Omental fat pad (tissue), 4 donors: Measurements from ENCODE around the gene ATF5. TPM values are rescaled to one million over a fixed set of nuclear protein-coding genes. Genes with fewer than 3 reads are reported as not detected.
"Not testable (repeated sequence)": the region's sequence is repeated elsewhere in the genome, so short reads cannot be mapped to it uniquely, and the experiment has no call there.

Experiments used
- ATAC-seq: fragments of 150-250 bp; one replicate; pipeline ENCODE4 v1.9.1; 2016; ENCODE audit warnings: mild to moderate bottlenecking, moderate library complexity; ENCODE audit not compliant: low FRiP score
- DNase-seq: peaks from one replicate; pipeline ENCODE4 v3.0.0-alpha.2; 2019; ENCODE audit warnings: low spot score
- CTCF ChIP-seq, 3 donors: fragments of 450-650 bp; IDR thresholded peaks; one replicate each; pipeline ENCODE4 v1.5.1; 2016 to 2017; ENCODE audit warnings: antibody characterized with exemption in 3 of 3, mild to moderate bottlenecking in 3 of 3, moderate library complexity in 2 of 3
- total RNA-seq, 4 donors: library from RNA; depleted of rRNA; stranded (reverse); fragments of >200 nt; gene quantifications; one replicate each; pipeline ENCODE4 v1.1.0, GENCODE V29; 2016

The ATF5 gene
- total RNA-seq, 4 donors from 2014 or later: 10.2 to 17.7 (median 15.7) TPM

GRCh38 chr19:49957262-49957915 lies 28.4 kb downstream of the ATF5 start:
- no peak for TF ChIP-seq CTCF (IDR thresholded peaks at IDR 0.05)
- DNase-seq (no peak), ATAC-seq (no peak)

DNA sequence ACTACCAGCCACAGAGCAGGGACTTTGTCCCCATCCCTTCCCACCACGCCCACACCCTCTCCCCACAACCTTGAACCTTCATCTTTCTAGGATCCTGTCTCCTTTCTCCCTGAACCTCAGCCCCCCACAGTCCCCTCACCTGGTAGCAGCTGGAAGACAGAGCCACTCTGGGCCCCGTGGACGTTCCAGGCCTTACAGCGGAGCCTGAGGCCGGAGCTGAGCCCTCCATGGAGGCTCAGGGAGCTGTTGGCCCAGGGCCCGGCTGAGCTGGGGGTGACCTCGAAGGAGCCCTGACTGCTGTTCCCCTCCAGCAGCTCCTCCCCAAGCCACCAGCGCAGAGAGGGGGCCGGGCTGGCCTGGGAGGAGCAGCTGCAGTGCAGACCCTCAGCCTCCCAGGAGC lies 29.1 kb downstream of the ATF5 start:
- DNase-seq, ATAC-seq: not testable (repeated sequence)

- ATAC-seq, DNase-seq: not testable (repeated sequence)
Measured at GRCh38 chr19:49958596-49958995, 29.6 kb downstream of the ATF5 start.

- not testable (repeated sequence) for ATAC-seq, DNase-seq
Measured at GRCh38 chr19:49959892-49960291, 30.9 kb downstream of the ATF5 start.

DNA sequence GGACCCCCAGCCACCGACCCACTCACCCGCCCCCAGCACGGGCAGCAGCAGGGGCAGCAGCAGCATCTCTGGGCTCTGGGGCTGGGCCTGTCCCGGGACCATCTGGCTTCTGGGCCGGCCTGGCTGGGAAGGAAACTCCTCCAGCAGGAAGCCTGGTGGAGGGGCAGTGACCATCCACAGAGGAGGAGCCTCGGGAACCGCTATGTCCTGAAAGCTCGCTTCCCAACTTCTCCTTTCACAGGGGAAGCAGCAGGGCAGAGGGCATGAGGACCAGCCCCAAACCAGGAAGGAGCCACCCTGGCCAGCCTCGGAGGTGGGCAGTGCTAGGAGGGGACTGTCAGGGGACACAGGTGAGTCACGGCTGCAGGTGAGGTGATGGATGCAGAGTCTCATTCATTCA lies 32.0 kb downstream of the ATF5 start, which contains the start of gene SIGLEC11:
Gene SIGLEC11 (minus strand): TSS at position 193 of the 400 bp plus-strand sequence. CDS start 91 bp downstream, at position 102.
- ATAC-seq: peak; percentile 45
- not testable (repeated sequence) for DNase-seq

DNA sequence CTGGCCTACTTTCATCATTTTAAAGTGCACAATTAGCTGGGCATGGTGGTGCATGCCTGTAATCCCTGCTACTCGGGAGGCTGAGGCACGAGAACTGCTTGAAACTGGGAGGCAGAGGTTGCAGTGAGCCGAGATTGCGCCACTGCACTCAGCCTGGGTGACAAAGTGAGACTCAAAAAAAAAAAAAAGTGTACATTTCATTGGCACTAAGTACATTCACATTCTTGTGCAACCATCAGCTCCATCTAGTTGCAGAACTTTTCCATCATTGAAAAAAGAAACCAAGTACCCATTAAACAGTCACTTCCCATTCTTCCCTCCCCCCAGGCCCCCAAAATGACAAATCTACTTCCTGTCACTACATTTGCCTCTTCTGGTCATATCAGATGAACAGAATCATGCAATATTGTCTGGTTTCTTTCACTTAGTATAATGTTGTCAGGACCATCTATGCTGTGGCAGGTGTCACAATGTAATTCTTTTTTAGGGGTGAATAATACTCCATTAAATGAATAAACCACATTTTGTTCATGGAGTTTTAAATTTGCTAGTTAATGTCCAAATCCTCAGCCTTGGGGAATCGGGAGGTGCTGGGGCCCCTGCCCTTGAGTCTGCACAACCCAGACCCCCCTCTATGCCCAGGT lies 39.4 kb downstream of the ATF5 start:
- no peak for TF ChIP-seq CTCF (IDR thresholded peaks at IDR 0.05)
- DNase-seq: no peak
- ATAC-seq: no peak

- not testable (repeated sequence) for DNase-seq
- ATAC-seq: peak; percentile 31
Measured at GRCh38 chr19:49969355-49969754, 40.4 kb downstream of the ATF5 start.

GRCh38 chr19:49971991-49972411 lies 43.0 kb downstream of the ATF5 start:
- DNase-seq (no peak), ATAC-seq (no peak)
- no peak for TF ChIP-seq CTCF (IDR thresholded peaks at IDR 0.05)

DNA sequence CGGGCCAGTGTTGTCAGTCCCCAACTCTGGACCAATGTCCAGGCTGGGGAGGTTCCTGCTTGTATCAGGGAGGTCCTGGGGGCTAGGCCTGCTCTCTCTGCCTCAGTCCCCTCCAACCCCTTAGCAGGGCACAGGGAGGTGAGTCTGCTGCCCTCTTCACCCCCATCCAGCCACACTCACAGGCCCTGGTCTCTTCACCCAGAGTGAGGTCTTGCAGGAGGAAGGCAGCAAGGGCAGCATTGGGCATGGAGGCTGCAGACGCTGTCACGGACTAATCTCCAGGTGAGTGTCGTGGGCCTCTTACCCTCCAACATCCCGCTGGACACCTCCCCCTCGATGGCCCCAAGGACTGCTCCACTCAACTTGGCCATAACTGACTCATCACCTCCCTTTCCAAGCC lies 43.8 kb downstream of the ATF5 start:
- ATAC-seq (no peak), DNase-seq (no peak)
- no peak for TF ChIP-seq CTCF (IDR thresholded peaks at IDR 0.05)

- DNase-seq: no peak
- no peak for TF ChIP-seq CTCF (IDR thresholded peaks at IDR 0.05)
Measured at GRCh38 chr19:49973987-49974386, 45.0 kb downstream of the ATF5 start.

More at GRCh38 chr19:49973987-49974386, 45.0 kb downstream of the ATF5 start:
- no peak for ATAC-seq
